ENCODE measurements around the gene CEP250.
"Not testable (repeated sequence)": the region's sequence is repeated elsewhere in the genome, so short reads cannot be mapped to it uniquely, and the experiment has no call there.

Gene CEP250

DNA sequence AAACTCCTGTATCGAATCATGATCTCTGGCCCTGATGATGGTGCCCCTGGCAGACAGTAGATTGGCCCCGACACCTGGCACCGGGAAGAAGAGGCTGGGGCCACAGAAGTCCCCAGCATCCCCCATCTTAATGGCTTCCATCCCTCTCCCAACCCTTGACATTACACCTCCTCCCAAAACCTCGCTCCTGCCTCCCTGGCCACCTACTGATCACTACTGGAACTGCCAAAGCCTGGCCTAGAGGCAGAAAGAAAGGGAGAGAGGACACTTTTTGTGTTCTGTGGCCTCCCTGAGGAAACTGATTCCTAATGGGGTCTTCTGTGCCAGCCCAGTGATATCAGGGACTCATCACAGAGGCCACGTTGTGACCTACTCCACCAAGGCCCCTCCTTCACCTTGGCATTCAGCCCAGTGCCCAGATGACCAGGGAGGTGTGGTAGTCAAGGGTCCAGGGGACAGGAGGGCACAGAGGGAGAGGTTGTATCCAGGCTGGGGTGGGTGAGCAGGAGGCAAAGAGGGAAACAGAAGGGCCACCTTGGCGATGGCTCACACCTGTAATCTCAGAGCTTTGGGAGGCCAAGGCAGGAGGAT is 68.0 kb downstream of the CEP250 start:
- peak; percentile 57 for DNase-seq (ENCODE audit: low read depth)

DNA sequence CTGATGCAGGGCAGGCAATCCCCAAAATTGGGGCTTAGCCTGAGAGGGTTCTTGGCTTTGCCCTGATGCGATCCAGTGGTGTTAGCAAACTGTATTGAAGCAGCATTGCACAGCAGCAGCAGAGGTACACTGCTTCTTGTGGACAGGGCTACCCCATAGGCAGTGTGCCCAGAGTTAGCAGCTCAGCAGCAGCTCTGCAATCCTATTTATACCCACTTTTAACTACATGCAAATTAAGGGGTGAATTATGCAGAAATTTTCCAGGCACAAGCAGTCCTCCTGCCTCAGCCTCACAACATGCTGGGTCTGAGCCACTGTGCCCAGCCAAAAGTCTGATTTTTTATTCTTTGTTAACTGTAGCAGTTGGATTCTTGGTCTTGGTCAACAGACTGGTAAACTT is 70.2 kb downstream of the CEP250 start:
- no peak for DNase-seq (ENCODE audit: low read depth)

- DNase-seq (ENCODE audit: low read depth), result no peak
These were observed 71.8 kb downstream of the CEP250 start for GRCh38 chr20:35527122-35527769.

GRCh38 chr20:35529552-35529951 is 74.2 kb downstream of the CEP250 start, which contains the start of gene C20orf173:
Gene C20orf173, minus strand, starts transcription at chr20:35529652. Its CDS starts 279 bp downstream, at chr20:35529373.
- DNase-seq (ENCODE audit: low read depth), result no peak

DNA sequence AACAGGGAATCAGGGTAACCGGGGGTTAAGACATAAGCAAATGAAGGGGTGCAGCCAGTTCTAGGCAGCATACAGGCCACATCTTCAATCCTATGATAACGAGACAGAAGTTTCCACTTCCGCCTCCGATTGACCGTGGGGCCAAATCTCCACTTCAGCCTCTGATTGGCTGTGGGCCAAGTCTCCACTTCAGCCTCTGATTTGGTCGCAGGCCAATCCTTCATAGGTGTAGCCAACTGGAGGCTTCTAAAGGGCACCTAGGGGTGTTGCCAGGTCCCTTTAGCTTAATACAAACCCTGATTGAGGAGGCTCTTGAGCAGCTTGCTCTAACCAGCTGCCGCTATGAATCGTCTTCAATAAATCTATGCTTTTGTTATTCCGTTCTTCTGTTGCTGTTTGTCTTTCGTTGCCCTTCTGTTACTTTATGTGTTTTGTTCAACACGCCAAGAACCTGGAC is 84.4 kb downstream of the CEP250 start:
- DNase-seq (ENCODE audit: low read depth), result no peak

DNA sequence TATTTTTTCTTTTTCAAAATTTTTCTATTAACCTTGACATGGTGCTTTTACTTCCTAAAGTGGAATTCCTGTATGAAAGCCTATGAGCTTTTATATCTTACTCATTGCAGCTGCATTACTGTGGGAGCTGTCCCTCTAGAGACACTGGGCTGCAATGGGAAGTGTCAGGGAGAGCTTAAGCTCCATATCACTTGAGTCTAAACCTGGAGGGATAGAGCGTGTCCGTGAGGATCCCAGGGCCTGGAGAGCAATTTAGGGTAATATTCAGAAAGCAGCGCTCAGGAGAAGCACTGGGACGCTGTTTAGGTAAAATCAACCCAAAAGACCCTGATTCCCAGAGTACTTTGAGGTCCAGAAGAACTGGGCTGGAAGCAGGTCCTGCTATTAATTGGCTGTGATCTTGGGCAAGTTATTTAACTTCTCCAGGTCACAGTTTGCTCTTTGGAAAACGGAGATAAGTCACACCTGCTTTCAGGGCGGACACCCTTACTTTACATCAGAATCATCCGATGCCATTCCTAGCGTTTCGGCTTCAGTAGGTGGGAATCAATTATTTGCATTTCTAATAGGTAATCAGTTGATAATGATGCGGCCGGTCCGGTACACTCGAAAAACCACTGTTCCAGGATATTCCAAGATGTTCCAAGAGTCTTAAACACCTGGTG is 85.9 kb downstream of the CEP250 start:
- DNase-seq (ENCODE audit: low read depth), result peak; percentile 25

DNA sequence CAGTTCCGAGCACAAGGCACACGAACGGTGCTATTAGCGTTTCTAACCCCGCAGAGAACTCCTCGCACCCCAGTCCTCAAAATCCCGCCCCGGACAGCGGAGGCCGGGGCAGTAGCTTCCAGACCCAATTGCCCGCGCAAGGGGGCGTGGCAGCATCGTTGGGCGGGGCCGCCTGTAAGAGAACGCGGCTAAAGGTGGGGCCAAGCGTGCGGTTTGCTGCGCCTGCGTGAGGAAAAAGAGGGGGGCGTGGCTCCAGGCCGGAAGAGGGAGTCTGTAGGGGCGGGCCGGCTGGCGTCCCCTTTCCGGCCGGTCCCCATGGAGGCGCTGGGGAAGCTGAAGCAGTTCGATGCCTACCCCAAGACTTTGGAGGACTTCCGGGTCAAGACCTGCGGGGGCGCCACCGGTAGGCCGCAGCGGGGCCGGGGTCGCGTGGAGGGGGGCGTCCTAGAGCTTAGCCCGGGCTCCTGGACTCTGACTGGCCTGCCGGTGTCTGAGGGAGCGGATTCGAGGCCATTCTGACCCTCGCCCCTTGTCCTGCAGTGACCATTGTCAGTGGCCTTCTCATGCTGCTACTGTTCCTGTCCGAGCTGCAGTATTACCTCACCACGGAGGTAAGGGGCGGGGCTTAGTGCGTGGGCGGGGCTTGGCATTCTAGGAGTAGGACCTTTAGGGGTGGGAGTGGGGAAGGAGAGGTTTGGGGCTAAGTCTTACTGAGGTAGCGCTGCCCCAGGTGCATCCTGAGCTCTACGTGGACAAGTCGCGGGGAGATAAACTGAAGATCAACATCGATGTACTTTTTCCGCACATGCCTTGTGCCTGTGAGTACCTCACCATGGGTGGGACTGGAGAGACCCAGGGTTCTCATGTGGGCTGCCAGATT is 86.6 kb downstream of the CEP250 start, which contains the start of gene ERGIC3:
Gene ERGIC3 (plus strand): TSS at position 296 of the 880 bp plus-strand sequence. CDS start 20 bp downstream, at position 316.
- DNase-seq (ENCODE audit: low read depth), result peak; percentile 99

DNA sequence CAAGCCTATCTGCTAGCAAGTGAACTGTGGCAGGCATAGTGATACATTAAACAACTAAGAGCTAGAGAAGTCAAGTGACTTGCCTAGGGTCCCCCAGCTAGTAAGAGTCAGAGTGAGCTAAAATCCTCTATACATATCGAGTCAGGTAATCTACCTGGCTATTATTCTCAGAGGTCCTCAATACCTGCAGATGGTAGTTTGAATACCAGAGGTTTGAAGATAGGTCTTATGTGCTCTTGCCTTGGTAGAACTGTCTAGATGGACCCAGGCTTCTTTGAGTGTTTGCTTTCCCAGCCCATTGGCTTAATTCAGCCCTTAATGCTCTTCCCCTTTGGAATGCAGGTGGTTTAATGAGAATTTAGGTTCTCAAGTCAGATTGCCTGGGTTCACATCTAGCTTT is 87.6 kb downstream of the CEP250 start:
- DNase-seq (ENCODE audit: low read depth), result no peak

DNA sequence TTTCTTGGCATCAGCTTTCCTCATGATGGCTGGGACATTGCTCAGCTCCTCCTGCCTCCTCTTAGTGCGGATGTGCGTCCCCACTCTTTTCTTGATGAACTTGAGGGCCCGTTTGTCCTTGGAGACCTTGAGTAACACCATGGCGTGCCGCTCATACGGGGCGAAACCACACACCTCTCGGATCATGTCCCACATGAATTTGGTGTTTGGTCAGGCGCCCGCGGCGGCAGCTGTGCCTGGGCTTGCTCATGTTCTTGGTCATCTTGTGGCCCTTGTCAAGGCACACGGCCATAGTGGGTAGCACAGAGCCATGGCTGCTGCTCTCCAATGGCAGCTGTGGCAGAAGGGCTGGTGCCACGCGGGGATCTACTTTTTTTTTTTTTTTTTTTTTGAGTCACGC is 89.0 kb downstream of the CEP250 start:
- no peak for DNase-seq (ENCODE audit: low read depth)

DNA sequence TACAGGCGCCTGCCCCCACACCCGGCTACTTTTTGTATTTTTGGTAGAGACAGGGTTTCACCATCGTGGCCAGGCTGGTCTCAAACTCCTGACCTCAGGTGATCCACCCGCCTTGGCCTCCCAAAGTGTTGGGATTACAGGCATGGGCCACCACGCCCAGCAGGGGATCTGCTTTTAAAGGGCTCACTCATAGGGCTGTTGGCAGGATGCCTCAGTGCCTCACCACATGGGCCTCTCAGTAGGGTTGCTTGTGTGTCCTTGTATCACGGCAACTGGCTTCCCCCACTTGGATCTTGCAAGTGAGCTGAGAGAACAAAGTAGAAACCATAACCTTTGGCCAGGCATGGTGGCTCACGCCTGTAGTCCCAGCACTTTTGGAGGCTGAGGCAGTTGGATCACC is 89.5 kb downstream of the CEP250 start:
- peak; percentile 52 for DNase-seq (ENCODE audit: low read depth)

GRCh38 chr20:35546127-35546526 is 90.7 kb downstream of the CEP250 start:
- DNase-seq (ENCODE audit: low read depth), result no peak

GRCh38 chr20:35547329-35547728 is 91.9 kb downstream of the CEP250 start:
- no peak for DNase-seq (ENCODE audit: low read depth)

GRCh38 chr20:35551503-35551902 is 96.1 kb downstream of the CEP250 start:
- no peak for DNase-seq (ENCODE audit: low read depth)

DNA sequence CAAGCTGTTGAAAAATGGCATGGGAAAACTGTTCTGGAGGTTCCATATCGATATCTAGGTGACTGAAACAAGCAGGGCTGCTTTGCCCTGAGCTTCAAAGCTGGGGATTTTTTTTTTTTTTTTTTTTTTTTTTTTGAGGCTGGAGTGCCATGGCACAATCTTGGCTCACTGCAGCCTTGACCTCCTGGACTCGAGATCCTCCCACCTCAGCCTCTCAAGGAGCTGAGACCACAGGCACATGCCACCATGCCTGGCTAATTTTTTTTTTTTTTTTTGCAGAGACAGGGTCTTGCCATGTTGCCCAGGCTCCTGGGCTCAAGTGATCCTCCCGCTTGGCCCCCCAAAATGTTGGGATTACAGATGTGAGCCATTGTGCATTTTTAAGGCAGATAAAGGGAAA is 97.5 kb downstream of the CEP250 start:
- DNase-seq (ENCODE audit: low read depth), result no peak

GRCh38 chr20:35555461-35555860 is 100.1 kb downstream of the CEP250 start:
- DNase-seq (ENCODE audit: low read depth), result not testable (repeated sequence)

GRCh38 chr20:35555951-35556645 is 100.7 kb downstream of the CEP250 start:
- no peak for DNase-seq (ENCODE audit: low read depth)

- DNase-seq (ENCODE audit: low read depth), result no peak
These were observed 101.5 kb downstream of the CEP250 start for GRCh38 chr20:35556871-35557270.

DNA sequence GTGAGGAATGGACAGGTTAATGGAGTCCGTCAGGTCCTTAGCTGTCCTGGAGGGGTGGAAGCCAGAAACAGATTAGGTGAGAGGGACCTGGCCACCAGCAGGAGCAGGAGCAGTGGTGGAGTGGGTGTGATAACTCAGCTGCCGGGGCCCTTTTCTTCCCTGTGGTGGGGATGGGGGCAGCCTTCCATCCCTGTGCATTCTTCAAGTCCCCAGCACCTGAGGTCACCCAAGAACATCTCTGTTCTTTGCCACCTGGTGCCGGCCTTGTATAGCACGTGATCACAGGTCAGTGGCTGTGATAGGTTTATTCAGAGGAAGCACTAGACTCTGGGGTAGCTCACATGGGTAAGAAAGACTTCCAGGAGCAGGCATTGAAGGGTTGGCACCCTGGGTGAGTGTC is 103.1 kb downstream of the CEP250 start:
- DNase-seq (ENCODE audit: low read depth), result no peak

- no peak for DNase-seq (ENCODE audit: low read depth)
These were observed 103.8 kb downstream of the CEP250 start for GRCh38 chr20:35559042-35559693.

GRCh38 chr20:35560105-35560511 is 104.7 kb downstream of the CEP250 start:
- no peak for DNase-seq (ENCODE audit: low read depth)

GRCh38 chr20:35560541-35560940 is 105.1 kb downstream of the CEP250 start:
- no peak for DNase-seq (ENCODE audit: low read depth)
